T47D (cell line): Measurements from ENCODE around the gene SLC25A18.
"Not testable (repeated sequence)": the region's sequence is repeated elsewhere in the genome, so short reads cannot be mapped to it uniquely, and the experiment has no call there.

Source experiments
- DNase-seq, 2 experiments: peaks; one replicate each; pipeline versions ENCODE4 v3.0.0 to v3.0.0-alpha.2; 2011 to 2012; ENCODE audit warnings: low read depth in 1 of 2, low spot score in 1 of 2
- JUND ChIP-seq: IDR thresholded peaks from 2 replicates; pipeline ENCODE4 v1.6.1; 2012; ENCODE audit warnings: low read depth
- in situ Hi-C: cut with HindIII; loops from 2 replicates; pipeline ENCODE4 v1.10.0; 2016; ENCODE audit warnings: low sequenced_read_pairs, low pct_unique_long_range_greater_than_20kb

The SLC25A18 gene

GRCh38 chr22:17633217-17633997 lies 70.1 kb downstream of the SLC25A18 start:
- in situ Hi-C loops = no loop called here
- no peak for TF ChIP-seq JUND
- peak in 1 of 2 experiments; percentile 30 for DNase-seq

DNA sequence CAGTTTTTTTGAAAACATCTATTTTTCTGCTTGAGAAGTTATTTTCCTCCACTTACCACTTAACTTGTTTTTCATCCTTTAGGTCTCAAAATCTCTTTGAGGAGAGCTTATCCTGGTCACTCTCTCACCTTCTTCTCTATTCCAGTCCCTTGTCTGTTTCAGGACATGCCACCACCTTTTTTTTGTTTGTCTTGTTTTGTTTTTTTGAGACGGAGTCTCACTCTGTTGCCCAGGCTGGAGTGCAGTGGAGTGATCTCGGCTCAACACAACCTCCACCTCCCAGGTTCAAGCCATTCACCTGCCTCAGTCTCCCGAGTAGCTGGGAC lies 70.7 kb downstream of the SLC25A18 start:
- DNase-seq = no peak
- no peak for TF ChIP-seq JUND
- in situ Hi-C loops = no loop called here

- no peak for TF ChIP-seq JUND
- in situ Hi-C loops = no loop called here
- no peak for DNase-seq
Observed at GRCh38 chr22:17634696-17635095, 71.4 kb downstream of the SLC25A18 start.

DNA sequence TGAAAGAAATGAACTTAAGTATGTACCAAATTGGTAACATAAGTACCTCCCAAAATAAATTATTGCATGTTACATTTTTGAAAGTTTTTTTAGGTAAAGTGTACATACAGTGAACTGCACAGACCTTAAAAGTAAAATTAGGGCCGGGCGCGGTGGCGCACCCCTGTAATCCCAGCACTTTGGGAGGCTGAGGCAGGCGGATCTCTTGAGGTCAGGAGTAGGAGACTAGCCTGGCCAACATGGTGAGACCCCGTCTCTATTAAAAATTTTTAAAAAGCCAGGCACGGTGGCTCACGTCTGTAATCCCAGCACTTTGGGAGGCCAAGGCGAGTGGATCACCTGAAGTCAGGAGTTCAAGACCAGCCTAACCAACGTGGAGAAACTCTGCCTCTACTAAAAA lies 73.6 kb downstream of the SLC25A18 start:
- in situ Hi-C loops, DNase-seq: not testable (repeated sequence)

DNA sequence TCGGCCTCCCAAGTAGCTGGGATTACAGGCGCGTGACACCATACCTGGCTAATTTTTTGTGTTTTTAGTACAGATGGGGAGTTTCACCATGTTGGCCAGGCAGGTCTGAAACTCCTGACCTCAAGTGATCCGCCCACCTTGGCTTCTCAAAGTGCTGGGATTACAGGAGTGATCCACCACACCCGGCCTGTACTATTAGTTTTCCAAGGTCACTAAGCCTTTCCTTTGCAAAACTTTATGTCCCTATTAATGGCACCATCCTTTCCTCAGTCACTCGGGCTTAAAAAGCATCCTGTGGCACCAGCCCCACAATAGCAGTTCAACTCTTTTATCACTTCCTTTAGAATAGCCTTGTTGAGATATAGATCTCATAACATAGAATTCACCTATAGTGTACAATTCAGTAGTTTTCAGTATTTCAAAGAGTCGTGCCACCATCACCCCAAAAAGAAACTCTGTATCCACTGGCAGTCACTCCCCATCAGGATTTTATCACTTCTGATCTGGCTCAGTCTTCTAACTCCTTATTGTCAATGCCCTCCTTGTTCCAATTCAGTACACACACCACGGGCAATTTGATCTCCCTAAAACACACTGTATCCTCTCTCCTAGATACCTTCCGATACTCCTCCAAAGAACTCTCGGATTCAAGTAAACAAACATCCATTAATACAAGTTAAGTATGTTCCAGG lies 74.3 kb downstream of the SLC25A18 start:
- no peak for TF ChIP-seq JUND
- DNase-seq = no peak
- in situ Hi-C loops = no loop called here

DNA sequence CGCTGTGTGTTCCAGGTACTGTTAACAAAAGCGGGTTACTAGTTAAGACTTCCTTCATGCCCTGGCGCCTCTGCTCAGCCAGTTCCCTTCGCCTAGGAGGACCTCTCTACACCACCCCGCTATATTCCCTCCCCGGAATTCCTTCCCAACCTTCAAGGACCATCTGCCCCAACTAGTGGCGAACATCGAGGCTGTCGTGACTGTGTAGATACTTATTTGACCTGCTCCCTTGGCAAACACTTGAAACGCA lies 74.8 kb downstream of the SLC25A18 start:
- DNase-seq = peak in 1 of 2 experiments; percentile 72
- in situ Hi-C loops = no loop called here

DNA sequence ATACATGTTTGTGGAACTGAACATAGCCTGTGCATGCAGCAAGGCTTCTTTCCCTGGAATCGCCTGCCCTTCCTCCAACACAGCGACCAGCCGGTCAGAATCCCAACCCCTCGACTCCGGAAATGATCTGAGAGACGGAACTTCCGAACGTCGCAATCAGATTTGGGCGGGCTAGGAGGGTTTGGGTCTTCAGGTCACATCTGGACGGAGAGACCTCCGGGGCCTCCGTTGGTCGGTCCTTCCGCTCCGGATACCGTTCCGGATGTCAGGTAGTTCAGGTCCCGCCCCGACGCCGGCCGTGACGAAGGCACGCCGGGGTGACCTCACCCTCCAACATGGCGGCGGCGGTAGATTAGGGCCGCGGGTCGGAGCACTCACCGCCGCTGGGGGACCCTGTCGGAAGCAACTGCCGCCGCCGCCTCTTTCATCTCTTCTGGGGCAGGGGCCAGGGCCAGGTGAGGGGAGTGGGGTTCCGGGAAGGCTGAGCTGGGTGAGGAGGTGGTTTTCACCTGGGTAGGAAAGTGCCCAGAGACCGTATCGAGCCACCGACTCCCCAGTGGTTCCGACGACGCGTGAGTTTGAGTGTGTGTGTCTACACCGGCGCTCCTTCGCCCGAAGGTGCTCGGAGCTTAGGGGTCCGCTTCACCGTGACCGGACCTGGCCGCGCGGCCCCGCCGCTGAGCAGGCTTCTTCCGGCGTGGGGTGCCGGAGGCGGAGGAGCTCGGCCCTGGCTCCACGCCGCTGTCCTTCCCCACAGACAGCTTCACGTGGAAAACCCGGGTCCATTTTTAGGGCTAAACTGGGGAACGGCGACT lies 75.3 kb downstream of the SLC25A18 start, which contains the start of gene BCL2L13:
Gene BCL2L13 (plus strand): TSS at position 326 of the 815 bp plus-strand sequence. CDS start 16,955 bp downstream, outside the sequence.
- TF ChIP-seq JUND = no peak; the same call in 1 of the 2 replicates
- peak; percentile 56 to 85 for DNase-seq
- in situ Hi-C loops = no loop called here

More for the DNA sequence above, 74.8 kb downstream of the SLC25A18 start:
- TF ChIP-seq JUND = no peak

GRCh38 chr22:17639247-17639741 lies 76.0 kb downstream of the SLC25A18 start:
- peak; percentile 47 to 71 for DNase-seq
- no peak for TF ChIP-seq JUND
- in situ Hi-C loops = no loop called here
